CD14-positive monocyte (primary cell): ENCODE results near the gene PSMB10. TPM values are rescaled to one million over a fixed set of nuclear protein-coding genes. Genes with fewer than 3 reads are reported as not detected.

Experiments used
- DNase-seq, 3 donors: peaks; one replicate each; pipeline ENCODE4 v3.0.0-alpha.2; 2011 to 2022
- H2AFZ ChIP-seq: 2 replicates; pipeline ENCODE4 v1.6.0; 2012; ENCODE audit warnings: mild to moderate bottlenecking, low read depth, low read length, inconsistent platforms; ENCODE audit not compliant: insufficient read depth, poor library complexity, severe bottlenecking
- H3K27ac ChIP-seq, 2 donors: 1 replicate in 1 of 2; 2 replicates in 1 of 2; pipeline ENCODE4 v1.5.1; 2012 to 2013; ENCODE audit warnings: low read length in 2 of 2, control low read depth in 1 of 2, inconsistent platforms in 1 of 2, low read depth in 1 of 2, mild to moderate bottlenecking in 1 of 2
- H3K27me3 ChIP-seq, 2 donors: one replicate each; pipeline versions ENCODE4 v1.6.0 to v1.6.1; 2011 to 2013; ENCODE audit warnings: low read length in 2 of 2; ENCODE audit not compliant: control insufficient read depth in 2 of 2, insufficient read depth in 2 of 2
- H3K36me3 ChIP-seq, 2 donors: replicated peaks in 1 of 2; 1 replicate in 1 of 2; 2 replicates in 1 of 2; pipeline versions ENCODE4 v1.5.1 to v1.6.1; 2012 to 2013; ENCODE audit warnings: low read length in 2 of 2, control low read depth in 1 of 2, inconsistent platforms in 1 of 2, mild to moderate bottlenecking in 1 of 2; ENCODE audit not compliant: insufficient read depth in 2 of 2, control insufficient read depth in 1 of 2
- H3K4me1 ChIP-seq, 2 donors: 1 replicate in 1 of 2; 2 replicates in 1 of 2; pipeline versions ENCODE4 v1.5.1 to v1.6.1; 2012 to 2013; ENCODE audit warnings: low read length in 2 of 2, control low read depth in 1 of 2, inconsistent platforms in 1 of 2, mild to moderate bottlenecking in 1 of 2, moderate library complexity in 1 of 2; ENCODE audit not compliant: insufficient read depth in 2 of 2, control insufficient read depth in 1 of 2
- H3K4me2 ChIP-seq: replicated peaks from 2 replicates; pipeline ENCODE3; 2012; ENCODE audit warnings: low read length, moderate library complexity, mild to moderate bottlenecking; ENCODE audit not compliant: poor library complexity, severe bottlenecking; ENCODE audit errors: extremely low read depth
- H3K4me3 ChIP-seq, 3 experiments: fragments of 200-600 bp in 1 of 3; sonication (generic) in 1 of 3; replicated peaks in 1 of 3; 1 replicate in 2 of 3; 2 replicates in 1 of 3; pipeline ENCODE4 v1.5.1; 2011 to 2013; ENCODE audit warnings: low read length in 3 of 3, mild to moderate bottlenecking in 3 of 3, control low read depth in 2 of 3, low read depth in 2 of 3, inconsistent platforms in 1 of 3, moderate library complexity in 1 of 3
- H3K79me2 ChIP-seq: 2 replicates; pipeline ENCODE4 v1.6.0; 2012; ENCODE audit warnings: mild to moderate bottlenecking, control low read depth, inconsistent platforms, low read length, moderate library complexity; ENCODE audit not compliant: insufficient read depth
- H3K9ac ChIP-seq: 2 replicates; pipeline ENCODE4 v1.6.0; 2017; ENCODE audit warnings: low read length, mild to moderate bottlenecking; ENCODE audit not compliant: insufficient read depth, poor library complexity, severe bottlenecking
- H3K9me3 ChIP-seq, 2 donors: replicated peaks in 1 of 2; 1 replicate in 1 of 2; 2 replicates in 1 of 2; pipeline versions ENCODE4 v1.5.1 to v1.6.1; 2012 to 2013; ENCODE audit warnings: low read length in 2 of 2, control low read depth in 1 of 2; ENCODE audit not compliant: control insufficient read depth in 1 of 2, insufficient read depth in 1 of 2
- H4K20me1 ChIP-seq: 2 replicates; pipeline ENCODE4 v1.6.0; 2012; ENCODE audit warnings: mild to moderate bottlenecking, low read length, control low read depth, moderate library complexity; ENCODE audit not compliant: insufficient read depth
- H3K27ac Mint-ChIP-seq, 7 donors: one replicate each; pipeline ENCODE4 v1.8.0; 2020; ENCODE audit warnings: mild to moderate bottlenecking in 7 of 7, mixed read lengths in 7 of 7, moderate library complexity in 6 of 7, inconsistent platforms in 2 of 7
- H3K27me3 Mint-ChIP-seq, 3 donors: one replicate each; pipeline ENCODE4 v1.8.0; 2021 to 2022; ENCODE audit warnings: low read depth in 3 of 3, mild to moderate bottlenecking in 3 of 3, mixed read lengths in 3 of 3, moderate library complexity in 3 of 3, inconsistent platforms in 1 of 3
- H3K36me3 Mint-ChIP-seq, 2 donors: one replicate each; pipeline ENCODE4 v1.8.0; 2020; ENCODE audit warnings: mixed read lengths in 2 of 2, inconsistent platforms in 1 of 2, mild to moderate bottlenecking in 1 of 2
- H3K4me1 Mint-ChIP-seq: one replicate; pipeline ENCODE4 v1.8.0; 2020; ENCODE audit warnings: mild to moderate bottlenecking, mixed read lengths
- H3K4me3 Mint-ChIP-seq, 2 donors: one replicate each; pipeline ENCODE4 v1.8.0; 2020; ENCODE audit warnings: mild to moderate bottlenecking in 2 of 2, mixed read lengths in 2 of 2, moderate library complexity in 1 of 2
- H3K9me3 Mint-ChIP-seq, 7 donors: one replicate each; pipeline ENCODE4 v1.8.0; 2020 to 2022; ENCODE audit warnings: mixed read lengths in 7 of 7, mild to moderate bottlenecking in 6 of 7, moderate library complexity in 6 of 7, inconsistent platforms in 2 of 7
- WGBS: methylation state at CpG from one replicate; pipeline ENCODE4 v1.1.5; 2013; ENCODE audit warnings: missing lambda C conversion rate; ENCODE audit not compliant: insufficient coverage; 5-methylcytosine and 5-hydroxymethylcytosine counted together
- intact Hi-C, 2 donors: fragments of 100-400 bp; cut with micrococcal nuclease; formaldehyde crosslinking; loops; one replicate each; pipeline versions ENCODE4 v1.15.0 to v1.15.1; 2023
- polyA plus RNA-seq, 3 donors: library from polyadenylated mRNA; depleted of rRNA in 1 of 3; unstranded in 2 of 3; stranded (reverse) in 1 of 3; fragments of 300-500 nt in 2 of 3; fragments of >200 nt in 1 of 3; fragmentation: Illumina TruSeq in 2 of 3; gene quantifications; 1 replicate in 2 of 3; 2 replicates in 1 of 3; pipeline ENCODE4 v1.2.3, GENCODE V29; 2012 to 2021
- TF ChIP-seq, protein P1 (sequence below): fragments of 200-600 bp; IDR thresholded peaks from one replicate; pipeline ENCODE4 v1.8.0; 2022; ENCODE audit warnings: antibody characterized with exemption, mild to moderate bottlenecking

Gene PSMB10
- polyA plus RNA-seq, 3 donors, result 158 to 798 (median 609) TPM

DNA sequence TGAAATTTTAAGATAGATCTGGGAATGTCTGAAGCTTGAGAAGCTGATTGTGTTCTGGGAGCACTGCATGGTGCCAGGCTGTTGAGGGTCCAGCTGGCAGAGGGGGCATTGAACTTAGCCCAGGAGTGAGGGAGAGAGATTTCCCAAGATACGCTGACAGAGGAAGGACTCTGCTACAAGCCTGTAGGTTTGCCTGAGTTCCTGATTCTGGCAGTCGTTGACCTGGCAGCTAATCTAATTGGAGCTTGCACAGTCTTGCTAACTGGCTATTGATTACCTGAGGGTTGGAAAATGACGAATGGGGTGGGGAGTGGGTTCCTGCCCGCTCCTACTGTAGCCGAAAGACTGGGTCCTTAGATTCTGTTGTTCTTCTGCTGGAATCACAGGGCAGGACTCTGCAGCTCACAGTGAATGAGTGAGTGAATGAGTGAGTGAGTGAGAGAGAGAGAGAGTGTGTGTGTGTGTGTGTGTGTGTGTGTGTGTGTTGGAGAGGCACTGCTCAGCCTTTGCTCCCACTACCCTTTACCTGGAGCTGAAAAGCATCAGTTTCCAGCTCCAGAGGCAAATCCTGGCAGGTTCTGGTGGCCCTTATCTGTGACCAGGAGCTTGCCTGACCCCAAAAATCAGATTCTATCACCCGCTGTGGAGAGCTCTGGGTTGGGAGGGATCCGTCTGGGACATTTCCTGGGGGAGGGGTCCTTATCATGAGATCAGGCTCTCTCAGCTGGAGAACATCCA, 21.7 kb downstream of the PSMB10 start:
- peaks cover 43% of the 10 kb centered on the region for H3K79me2 ChIP-seq
- H3K36me3 ChIP-seq, result peaks cover 51 to 79% of the 10 kb centered on the region in 2 donors
- H2AFZ ChIP-seq, result no peak overlapping the region
- DNase-seq, result no peak
- no peaks in the 10 kb centered on the region for H3K9me3 ChIP-seq
- H4K20me1 ChIP-seq, result peaks cover 80% of the 10 kb centered on the region
- no peak overlapping the region for H3K9ac ChIP-seq
- H3K4me3 ChIP-seq, result no peak overlapping the region
- Mint-ChIP-seq H3K4me3 (no peak overlapping the region), H3K27ac (peak overlapping the region in 5 of 7 donors; percentile 10 to 51 (median 21)), H3K9me3 (no peaks in the 10 kb centered on the region), H3K36me3 (peaks cover 65 to 83% of the 10 kb centered on the region in 2 donors), H3K27me3 (no peaks in the 10 kb centered on the region), H3K4me1 (peaks cover 6% of the 10 kb centered on the region)
- H3K27ac ChIP-seq, result no peak overlapping the region
- TF ChIP-seq, protein P1, sequence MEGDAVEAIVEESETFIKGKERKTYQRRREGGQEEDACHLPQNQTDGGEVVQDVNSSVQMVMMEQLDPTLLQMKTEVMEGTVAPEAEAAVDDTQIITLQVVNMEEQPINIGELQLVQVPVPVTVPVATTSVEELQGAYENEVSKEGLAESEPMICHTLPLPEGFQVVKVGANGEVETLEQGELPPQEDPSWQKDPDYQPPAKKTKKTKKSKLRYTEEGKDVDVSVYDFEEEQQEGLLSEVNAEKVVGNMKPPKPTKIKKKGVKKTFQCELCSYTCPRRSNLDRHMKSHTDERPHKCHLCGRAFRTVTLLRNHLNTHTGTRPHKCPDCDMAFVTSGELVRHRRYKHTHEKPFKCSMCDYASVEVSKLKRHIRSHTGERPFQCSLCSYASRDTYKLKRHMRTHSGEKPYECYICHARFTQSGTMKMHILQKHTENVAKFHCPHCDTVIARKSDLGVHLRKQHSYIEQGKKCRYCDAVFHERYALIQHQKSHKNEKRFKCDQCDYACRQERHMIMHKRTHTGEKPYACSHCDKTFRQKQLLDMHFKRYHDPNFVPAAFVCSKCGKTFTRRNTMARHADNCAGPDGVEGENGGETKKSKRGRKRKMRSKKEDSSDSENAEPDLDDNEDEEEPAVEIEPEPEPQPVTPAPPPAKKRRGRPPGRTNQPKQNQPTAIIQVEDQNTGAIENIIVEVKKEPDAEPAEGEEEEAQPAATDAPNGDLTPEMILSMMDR, result no peak
- intact Hi-C loops, result no loop called here
- no peak overlapping the region for H3K4me2 ChIP-seq
- H3K4me1 ChIP-seq, result no peaks in the 10 kb centered on the region
- H3K27me3 ChIP-seq, result no peaks in the 10 kb centered on the region
- WGBS, result 94% methylated on average over 5 of the region's 7 CpGs

DNA sequence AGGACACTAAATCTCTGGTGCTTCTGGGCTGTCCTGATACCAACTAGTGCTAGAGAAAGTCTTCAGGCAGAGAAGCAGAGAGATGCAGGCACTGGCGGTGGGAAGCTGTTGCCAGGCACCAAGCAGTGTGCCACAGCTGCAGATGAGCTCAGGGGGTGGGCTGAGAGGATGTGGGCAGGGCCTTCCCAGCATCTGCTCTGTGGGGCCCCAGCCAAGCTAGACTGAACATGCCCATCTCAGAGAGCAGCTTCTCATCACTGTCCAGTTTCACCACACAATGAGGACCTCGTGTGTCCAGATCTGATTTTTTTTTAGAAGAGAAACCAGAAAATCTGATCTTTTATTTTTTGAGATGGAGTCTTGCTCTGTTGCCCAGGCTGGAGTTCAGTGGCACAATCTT, 26.5 kb downstream of the PSMB10 start:
- Histone ChIP-seq H3K36me3 (peaks cover 37 to 50% of the 10 kb centered on the region in 2 donors), H2AFZ (no peak overlapping the region), H4K20me1 (peaks cover 54% of the 10 kb centered on the region), H3K9me3 (no peaks in the 10 kb centered on the region), H3K4me1 (no peaks in the 10 kb centered on the region), H3K4me3 (no peak overlapping the region), H3K79me2 (peaks cover 3% of the 10 kb centered on the region), H3K4me2 (no peak overlapping the region), H3K9ac (no peak overlapping the region), H3K27ac (no peak overlapping the region), H3K27me3 (no peaks in the 10 kb centered on the region)
- H3K27me3 Mint-ChIP-seq, result peaks cover 0 to 2% (median 0%) of the 10 kb centered on the region in 3 donors
- 50% methylated on average over 2 of the region's 2 CpGs for WGBS
- H3K27ac Mint-ChIP-seq, result peak overlapping the region in 1 of 7 donors; percentile 16
- no peak overlapping the region for H3K4me3 Mint-ChIP-seq
- H3K9me3 Mint-ChIP-seq, result peaks cover 0 to 3% (median 0%) of the 10 kb centered on the region in 7 donors
- peaks cover 2% of the 10 kb centered on the region for H3K4me1 Mint-ChIP-seq
- DNase-seq, result no peak
- intact Hi-C loops, result no loop called here
- H3K36me3 Mint-ChIP-seq, result peaks cover 41 to 61% of the 10 kb centered on the region in 2 donors
- TF ChIP-seq, protein P1, result no peak
